GM21447 (cell line): Measurements from ENCODE around the gene SPATA6L.

ENCODE experiments used
- ATAC-seq: cut with Tn5 transposase; IDR thresholded peaks from one replicate; pipeline ENCODE4 v1.9.1; 2021; ENCODE audit not compliant: unreplicated experiment

SPATA6L gene

DNA sequence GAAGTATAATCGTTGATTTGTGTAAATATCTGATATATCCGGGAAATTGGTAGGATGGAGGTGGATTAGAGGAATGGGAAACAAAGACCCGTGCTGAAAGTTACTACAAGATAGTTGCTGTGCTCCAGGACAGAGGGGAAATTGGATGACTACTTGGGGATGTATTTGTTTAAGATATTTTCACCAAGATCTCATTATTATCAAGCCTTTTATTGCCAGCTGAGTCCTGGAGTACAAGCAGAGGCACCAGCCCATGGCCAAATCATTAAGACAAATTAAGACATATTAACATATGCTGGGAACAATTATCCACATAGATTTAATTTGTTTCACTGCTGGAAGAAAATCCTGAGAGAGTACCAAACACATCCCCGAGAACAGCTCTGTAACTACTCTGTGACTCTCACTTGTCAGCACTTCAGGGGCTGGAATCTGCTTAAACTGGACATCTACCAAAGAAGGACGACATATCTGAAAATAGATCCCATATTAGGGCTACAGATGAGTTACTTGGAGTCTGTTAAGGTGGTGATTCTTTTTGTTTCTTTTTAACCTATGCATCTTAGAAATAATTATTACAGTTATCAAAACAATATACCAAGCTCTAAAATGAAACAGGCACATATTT is 107.8 kb downstream of the SPATA6L start:
- no peak for ATAC-seq

DNA sequence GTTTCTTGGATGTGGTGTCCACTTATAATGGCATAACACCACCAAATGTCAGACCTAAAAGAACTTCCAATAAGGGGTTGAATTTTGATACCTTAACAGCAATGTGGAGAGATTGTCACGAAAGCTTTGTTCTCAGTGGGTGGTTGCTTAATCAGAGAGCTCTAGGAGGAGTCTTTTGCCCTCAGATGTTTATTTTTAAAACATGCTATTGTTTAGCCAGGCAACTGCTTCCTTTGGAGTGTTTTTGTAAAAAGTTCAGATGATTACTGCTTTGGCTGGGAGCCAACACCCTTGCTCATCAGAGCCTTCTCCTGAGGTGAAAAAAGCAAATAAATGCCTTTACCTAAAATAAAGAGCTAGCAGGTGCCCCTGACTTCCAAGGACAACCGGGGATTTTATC is 111.0 kb downstream of the SPATA6L start:
- no peak for ATAC-seq

DNA sequence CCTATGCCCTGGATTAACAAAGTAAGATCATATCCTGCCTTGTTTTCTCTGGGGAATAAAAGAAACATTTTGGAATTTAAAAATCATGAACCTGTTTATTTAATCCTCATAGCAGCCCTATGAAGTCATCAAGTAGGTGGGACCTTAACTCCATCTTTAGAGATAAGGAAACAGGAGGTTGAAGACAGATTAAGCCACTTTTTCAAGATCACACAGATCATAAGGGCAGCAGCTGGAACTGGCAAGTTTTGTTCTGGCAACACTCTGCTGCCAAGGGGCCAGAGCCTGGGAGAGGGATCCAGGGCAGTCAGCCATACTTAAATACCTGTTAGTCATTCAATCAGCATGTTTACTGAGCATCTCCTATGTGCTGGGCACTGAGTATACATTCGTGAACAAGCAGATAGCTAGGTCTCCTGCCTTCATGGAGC is 112.3 kb downstream of the SPATA6L start:
- ATAC-seq: no peak

DNA sequence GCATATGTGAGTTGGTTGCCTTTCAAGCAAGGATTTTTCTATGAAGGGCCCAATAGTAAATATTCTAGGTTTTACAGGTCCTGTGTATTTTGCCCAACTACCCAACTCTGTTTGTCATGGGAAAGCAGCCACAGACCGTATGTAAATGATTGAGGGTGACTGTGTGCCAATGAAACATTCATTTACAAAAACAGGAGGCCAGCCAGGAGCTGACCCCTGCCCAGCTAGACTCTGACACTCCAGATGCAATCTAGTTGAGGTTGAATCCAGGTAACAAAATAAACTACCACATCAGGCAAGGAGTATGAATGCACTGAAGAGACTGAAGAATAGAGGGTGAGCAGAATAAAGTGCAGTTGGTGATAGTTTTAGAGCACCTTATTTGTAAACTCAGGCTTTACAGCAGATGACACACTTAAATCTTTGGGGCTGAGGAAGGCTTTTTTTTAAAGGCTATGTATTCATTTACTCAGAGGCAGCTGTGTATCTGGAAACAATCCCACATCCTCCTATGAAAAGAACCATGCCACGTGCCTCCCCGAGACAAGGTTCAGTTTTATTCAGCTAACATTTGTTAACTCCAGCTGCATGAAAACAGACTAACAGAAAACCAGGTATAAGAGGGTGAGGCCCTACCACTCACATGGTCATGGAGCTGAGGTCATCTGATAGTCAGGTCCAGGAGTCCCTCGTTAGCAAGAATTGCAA is 115.3 kb downstream of the SPATA6L start:
- no peak for ATAC-seq

DNA sequence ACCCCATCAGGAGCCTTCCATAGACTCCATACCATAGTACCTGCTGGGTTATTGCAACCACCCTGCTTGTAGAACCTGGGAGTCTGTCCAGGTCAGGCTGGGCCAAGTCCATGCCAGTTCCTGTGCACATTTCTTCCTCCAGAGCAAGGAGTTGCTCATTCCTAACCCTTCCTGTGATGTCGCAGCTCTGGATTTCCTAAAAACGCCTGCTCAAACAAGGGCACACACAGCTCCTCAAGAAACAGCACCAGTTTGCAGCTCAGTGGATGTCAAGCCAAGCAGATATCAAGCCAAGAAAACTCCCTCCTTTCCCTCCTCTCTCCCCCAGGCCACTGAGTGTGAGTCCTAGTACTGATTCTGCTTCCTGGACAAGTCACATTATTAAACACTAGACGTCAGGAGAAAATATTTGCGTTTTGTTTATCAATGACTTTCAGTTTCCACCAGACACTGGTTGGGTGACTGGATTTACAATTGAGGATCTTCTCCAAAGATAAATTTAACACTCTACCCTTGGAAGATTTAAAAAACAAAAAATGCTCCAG is 116.5 kb downstream of the SPATA6L start:
- no peak for ATAC-seq

DNA sequence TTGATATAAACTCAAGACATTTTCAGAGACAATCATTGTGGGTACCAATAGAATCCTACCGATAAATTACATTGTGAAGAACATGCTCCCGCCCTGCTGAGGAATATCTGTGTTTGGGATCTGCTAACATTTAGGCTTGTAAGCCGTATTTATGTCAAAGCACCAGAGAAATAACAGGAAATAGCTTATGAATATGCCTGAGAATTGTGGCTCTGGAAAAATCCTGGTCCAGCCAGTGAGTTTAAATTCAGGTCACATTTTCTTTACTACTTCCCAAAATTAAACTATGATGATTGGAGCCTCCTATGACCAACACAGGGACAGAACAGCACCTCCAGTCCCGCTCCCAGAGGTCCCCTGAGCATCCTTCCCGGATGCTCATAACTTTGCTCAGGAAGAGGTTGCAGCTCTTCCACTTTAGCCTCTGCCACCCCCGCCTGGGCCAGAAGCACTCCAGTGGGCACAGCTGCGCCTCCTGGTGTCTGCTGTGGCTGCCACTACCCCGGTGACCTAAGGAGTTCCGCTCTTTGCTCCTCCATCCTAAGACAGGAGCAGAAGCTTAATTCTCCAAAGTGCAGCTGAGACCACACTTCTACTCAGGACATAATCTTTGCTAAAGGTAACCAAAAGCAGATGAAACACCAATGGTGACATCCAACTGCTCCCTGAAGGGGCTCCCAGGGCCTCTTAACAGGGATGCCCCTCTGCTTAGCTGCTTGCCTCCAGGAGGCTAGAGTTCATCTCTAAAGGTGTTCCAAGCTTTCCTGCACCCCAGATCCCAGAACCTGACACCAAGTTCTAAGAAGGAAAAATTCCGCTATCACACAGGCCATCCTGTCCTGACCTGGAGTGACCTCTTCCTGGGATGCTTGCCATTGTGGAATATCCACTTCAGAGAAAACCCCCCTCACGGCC is 117.2 kb downstream of the SPATA6L start:
- ATAC-seq: no peak
